ENCODE measurements around the gene CD1D.

DNA sequence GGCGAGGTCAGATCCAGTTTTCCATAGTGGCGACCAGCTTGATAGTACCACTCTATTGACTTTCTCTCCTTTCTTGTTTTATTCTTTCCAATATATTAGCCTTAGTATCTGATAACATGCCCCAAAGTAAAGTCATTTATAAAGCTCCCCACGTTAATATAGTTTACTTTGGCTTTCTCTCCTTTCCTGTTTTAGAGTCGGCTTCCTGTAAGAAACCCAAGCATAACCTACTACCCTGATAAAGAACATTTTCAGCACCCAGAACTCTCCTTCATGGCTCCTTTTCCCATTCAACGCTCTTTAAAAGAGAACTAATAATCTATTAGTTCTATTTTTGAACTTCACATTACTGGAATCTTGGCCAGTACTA, 23.7 kb downstream of the CD1D start:
- TF ChIP-seq, protein P1, sequence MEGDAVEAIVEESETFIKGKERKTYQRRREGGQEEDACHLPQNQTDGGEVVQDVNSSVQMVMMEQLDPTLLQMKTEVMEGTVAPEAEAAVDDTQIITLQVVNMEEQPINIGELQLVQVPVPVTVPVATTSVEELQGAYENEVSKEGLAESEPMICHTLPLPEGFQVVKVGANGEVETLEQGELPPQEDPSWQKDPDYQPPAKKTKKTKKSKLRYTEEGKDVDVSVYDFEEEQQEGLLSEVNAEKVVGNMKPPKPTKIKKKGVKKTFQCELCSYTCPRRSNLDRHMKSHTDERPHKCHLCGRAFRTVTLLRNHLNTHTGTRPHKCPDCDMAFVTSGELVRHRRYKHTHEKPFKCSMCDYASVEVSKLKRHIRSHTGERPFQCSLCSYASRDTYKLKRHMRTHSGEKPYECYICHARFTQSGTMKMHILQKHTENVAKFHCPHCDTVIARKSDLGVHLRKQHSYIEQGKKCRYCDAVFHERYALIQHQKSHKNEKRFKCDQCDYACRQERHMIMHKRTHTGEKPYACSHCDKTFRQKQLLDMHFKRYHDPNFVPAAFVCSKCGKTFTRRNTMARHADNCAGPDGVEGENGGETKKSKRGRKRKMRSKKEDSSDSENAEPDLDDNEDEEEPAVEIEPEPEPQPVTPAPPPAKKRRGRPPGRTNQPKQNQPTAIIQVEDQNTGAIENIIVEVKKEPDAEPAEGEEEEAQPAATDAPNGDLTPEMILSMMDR (conservative IDR thresholded peaks at IDR 0.05; ENCODE audit: low read depth, low read length) = no peak
- no peak for TF ChIP-seq EZH2 (IDR thresholded peaks at IDR 0.05; ENCODE audit: borderline replicate concordance, low read depth, low read length, poor library complexity, severe bottlenecking)
